Nephron (organoid): ENCODE measurements around the gene NPR2.

Experiments used
- H3K27ac Mint-ChIP-seq, 3 experiments: 2 replicates each; pipeline ENCODE4 v1.8.0; 2020; ENCODE audit warnings: mixed read lengths in 3 of 3, mild to moderate bottlenecking in 2 of 3, moderate library complexity in 1 of 3
- H3K27me3 Mint-ChIP-seq: 2 replicates; pipeline ENCODE4 v1.8.0; 2021; ENCODE audit warnings: low read depth, mild to moderate bottlenecking, moderate library complexity, mixed read lengths
- H3K36me3 Mint-ChIP-seq: 2 replicates; pipeline ENCODE4 v1.8.0; 2020; ENCODE audit warnings: low read depth, mixed read lengths
- H3K4me1 Mint-ChIP-seq: 2 replicates; pipeline ENCODE4 v1.8.0; 2020; ENCODE audit warnings: mixed read lengths
- H3K4me3 Mint-ChIP-seq, 3 experiments: 2 replicates each; pipeline ENCODE4 v1.8.0; 2020; ENCODE audit warnings: mild to moderate bottlenecking in 3 of 3, mixed read lengths in 3 of 3, moderate library complexity in 2 of 3
- H3K9me3 Mint-ChIP-seq: 2 replicates; pipeline ENCODE4 v1.8.0; 2020; ENCODE audit warnings: mixed read lengths
- TF ChIP-seq, protein P1 (sequence below), 3 experiments: fragments of 200-600 bp; sonication (generic); IDR thresholded peaks; one replicate each; pipeline ENCODE4 v1.5.0; 2021; ENCODE audit warnings: antibody characterized with exemption in 3 of 3; ENCODE audit not compliant: unreplicated experiment in 3 of 3

The NPR2 gene

GRCh38 chr9:35829084-35829763 lies 37.8 kb downstream of the NPR2 start, which contains the start of gene TMEM8B:
Gene TMEM8B (plus strand): TSS chr9:35829228. CDS start chr9:35829448, 220 bp downstream.
- Mint-ChIP-seq H3K27me3 (peaks cover 4% of the 10 kb centered on the region), H3K9me3 (no peaks in the 10 kb centered on the region), H3K4me1 (peaks cover 63% of the 10 kb centered on the region), H3K27ac (peak within 1 kb of the TSS; percentile 92 to 97 (median 94)), H3K4me3 (peak within 1 kb of the TSS; percentile 90 to 95 (median 93)), H3K36me3 (no peaks in the 10 kb centered on the region)
- TF ChIP-seq, protein P1, sequence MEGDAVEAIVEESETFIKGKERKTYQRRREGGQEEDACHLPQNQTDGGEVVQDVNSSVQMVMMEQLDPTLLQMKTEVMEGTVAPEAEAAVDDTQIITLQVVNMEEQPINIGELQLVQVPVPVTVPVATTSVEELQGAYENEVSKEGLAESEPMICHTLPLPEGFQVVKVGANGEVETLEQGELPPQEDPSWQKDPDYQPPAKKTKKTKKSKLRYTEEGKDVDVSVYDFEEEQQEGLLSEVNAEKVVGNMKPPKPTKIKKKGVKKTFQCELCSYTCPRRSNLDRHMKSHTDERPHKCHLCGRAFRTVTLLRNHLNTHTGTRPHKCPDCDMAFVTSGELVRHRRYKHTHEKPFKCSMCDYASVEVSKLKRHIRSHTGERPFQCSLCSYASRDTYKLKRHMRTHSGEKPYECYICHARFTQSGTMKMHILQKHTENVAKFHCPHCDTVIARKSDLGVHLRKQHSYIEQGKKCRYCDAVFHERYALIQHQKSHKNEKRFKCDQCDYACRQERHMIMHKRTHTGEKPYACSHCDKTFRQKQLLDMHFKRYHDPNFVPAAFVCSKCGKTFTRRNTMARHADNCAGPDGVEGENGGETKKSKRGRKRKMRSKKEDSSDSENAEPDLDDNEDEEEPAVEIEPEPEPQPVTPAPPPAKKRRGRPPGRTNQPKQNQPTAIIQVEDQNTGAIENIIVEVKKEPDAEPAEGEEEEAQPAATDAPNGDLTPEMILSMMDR (IDR thresholded peaks at IDR 0.05; ENCODE audit: unreplicated experiment in 3 of 3), result no peak

GRCh38 chr9:35829764-35830096 lies 38.3 kb downstream of the NPR2 start:
- TF ChIP-seq, protein P1 (IDR thresholded peaks at IDR 0.05; ENCODE audit: unreplicated experiment in 3 of 3), result no peak
- Mint-ChIP-seq H3K9me3 (no peaks in the 10 kb centered on the region), H3K36me3 (peaks cover 2% of the 10 kb centered on the region), H3K27me3 (peaks cover 4% of the 10 kb centered on the region), H3K4me1 (peaks cover 68% of the 10 kb centered on the region), H3K27ac (peak overlapping the region; percentile 88 to 97 (median 92)), H3K4me3 (peak overlapping the region; percentile 90 to 95 (median 93))

DNA sequence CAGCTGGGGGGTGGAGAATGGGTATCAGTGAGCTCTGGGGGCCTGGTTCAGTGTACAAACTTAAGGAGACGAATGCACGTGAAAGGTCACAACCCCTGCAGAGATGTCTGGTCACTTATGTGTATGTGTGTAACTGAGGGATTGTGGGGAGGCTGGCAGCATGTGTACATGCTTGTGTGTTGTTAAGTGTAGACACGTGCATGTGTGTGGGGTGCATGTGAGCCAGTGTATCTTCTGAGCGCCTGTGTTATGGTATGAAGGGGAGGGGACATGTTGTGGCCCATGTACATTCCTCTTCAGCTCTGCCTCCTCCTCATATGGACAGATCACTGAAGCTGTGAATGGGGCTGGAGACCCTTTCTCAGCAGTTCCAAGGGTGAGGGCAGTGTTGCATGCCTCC lies 39.6 kb downstream of the NPR2 start:
- Mint-ChIP-seq H3K36me3 (peaks cover 12% of the 10 kb centered on the region), H3K27me3 (peaks cover 4% of the 10 kb centered on the region), H3K4me1 (peaks cover 67% of the 10 kb centered on the region), H3K27ac (peak overlapping the region; percentile 57 to 89 (median 62)), H3K9me3 (no peaks in the 10 kb centered on the region), H3K4me3 (peak overlapping the region; percentile 60 to 90 (median 82))
- TF ChIP-seq, protein P1 (IDR thresholded peaks at IDR 0.05; ENCODE audit: unreplicated experiment in 3 of 3), result no peak

GRCh38 chr9:35832814-35833213 lies 41.4 kb downstream of the NPR2 start:
- H3K36me3 Mint-ChIP-seq, result peaks cover 12% of the 10 kb centered on the region
- H3K9me3 Mint-ChIP-seq, result no peaks in the 10 kb centered on the region
- peak overlapping the region; percentile 24 to 65 (median 56) for H3K4me3 Mint-ChIP-seq
- H3K27me3 Mint-ChIP-seq, result peaks cover 4% of the 10 kb centered on the region
- peak overlapping the region; percentile 34 to 89 (median 54) for H3K27ac Mint-ChIP-seq
- TF ChIP-seq, protein P1 (IDR thresholded peaks at IDR 0.05; ENCODE audit: unreplicated experiment in 3 of 3), result no peak
- H3K4me1 Mint-ChIP-seq, result peaks cover 64% of the 10 kb centered on the region

- Mint-ChIP-seq H3K4me3 (no peak overlapping the region), H3K27me3 (no peaks in the 10 kb centered on the region), H3K9me3 (no peaks in the 10 kb centered on the region), H3K27ac (peak overlapping the region; percentile 10 to 89 (median 78)), H3K36me3 (peaks cover 23% of the 10 kb centered on the region), H3K4me1 (peaks cover 54% of the 10 kb centered on the region)
- TF ChIP-seq, protein P1 (IDR thresholded peaks at IDR 0.05; ENCODE audit: unreplicated experiment in 3 of 3), result no peak
Observed at GRCh38 chr9:35834260-35835215, 43.1 kb downstream of the NPR2 start.
